GM18870 (cell line): ENCODE measurements around the gene CBFA2T2.
A peak's percentile ranks its signal among the peaks of the same experiment; 100 is the strongest.

Experiments
- ATAC-seq: cut with Tn5 transposase; IDR thresholded peaks from one replicate; pipeline ENCODE4 v1.9.1; 2021; ENCODE audit warnings: moderate library complexity; ENCODE audit not compliant: unreplicated experiment

Gene CBFA2T2

DNA sequence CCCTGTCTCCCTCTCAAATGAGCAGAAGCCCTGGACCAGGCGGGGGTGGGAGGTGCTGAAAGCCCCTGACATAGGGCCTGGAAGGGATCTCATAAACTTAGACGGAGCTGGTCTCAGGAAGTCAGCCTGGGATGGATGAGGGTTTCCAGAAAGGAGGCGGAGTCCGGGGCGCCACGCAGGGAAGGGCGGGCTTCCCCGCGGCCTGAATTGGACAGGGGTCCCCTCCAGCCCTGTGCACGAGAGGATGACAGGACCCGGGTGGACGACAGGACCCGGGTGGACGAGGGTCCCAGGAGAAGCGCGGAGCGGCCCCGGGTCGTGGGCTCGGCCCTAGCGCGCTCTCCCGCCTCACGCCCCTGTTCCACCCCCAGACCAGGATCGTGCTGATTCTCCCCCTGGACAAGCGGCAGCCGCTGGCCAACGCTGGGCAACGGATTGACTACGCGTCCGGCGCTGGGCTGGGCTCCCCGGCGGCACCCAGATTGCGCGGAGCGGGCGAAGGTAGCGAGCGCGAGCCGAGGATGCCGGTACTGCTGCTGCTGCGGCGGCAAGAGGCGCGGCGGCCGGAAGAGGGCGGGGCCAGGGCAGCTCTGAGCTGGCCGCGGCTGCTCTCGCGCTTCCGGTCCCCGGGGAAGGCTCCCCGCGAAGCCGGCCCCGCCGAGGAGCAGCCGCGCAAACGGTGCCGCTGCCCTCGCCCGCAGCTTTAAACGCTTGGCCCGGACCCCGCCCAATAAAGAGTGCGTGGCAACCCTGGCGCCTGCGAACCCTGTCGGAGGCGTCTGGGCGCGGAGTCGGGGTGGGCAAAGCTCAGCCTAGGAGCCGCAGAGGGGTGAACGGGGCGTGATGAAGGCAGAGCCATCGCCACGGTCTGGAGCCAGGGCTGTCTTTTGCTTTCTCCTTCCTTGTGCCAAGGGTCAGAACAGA lies 173.5 kb downstream of the CBFA2T2 start:
- ATAC-seq: no peak

DNA sequence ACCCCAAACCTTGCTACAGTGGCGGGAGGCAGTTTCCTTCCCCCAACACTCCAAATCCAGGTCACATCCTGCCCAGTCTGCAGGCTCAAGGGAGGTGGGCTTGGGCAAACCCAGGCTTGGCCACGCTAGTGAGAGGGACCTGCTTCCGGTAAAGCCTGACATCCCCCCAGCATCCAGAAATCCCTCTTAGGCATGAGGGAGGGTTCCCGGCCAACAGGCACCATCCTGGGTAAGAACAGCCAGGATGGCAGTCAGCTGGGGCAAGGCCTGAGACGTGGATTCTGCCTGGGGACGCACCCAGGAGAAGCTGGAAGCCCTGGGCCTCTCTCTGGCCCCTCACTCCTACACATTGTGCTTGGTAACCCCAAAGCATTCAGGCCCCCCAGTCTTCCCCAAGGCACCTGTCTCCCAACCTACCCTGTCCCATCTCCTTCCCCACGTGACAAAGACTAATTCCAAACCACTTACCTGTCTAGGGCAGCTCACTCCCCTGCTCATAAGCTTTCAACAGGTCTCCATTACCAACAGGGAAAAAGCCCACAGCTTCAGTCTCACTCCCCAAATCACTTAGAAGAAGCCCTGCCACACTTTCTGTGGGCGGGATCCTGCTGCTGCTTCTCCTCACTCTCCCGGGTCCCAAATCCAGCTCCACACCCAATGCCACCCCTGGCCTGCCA lies 174.3 kb downstream of the CBFA2T2 start:
- ATAC-seq: no peak

DNA sequence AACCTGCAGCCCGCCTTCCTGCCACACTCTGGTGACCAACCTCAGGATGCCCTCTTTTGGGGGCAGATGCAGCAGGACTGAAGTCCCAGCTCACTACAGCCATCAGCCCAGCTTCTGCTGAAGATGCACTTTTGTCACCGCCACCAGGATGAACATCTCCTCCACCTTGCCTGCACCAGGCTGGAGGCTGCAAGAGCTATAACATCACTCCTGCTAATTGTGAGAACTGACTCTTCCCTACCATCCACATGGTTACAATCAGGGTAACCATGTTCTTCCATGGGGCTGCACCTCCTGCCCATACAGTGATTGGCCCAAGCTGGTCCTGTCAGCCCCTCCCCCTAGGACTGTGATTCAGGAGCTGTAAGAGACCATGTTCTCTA lies 174.9 kb downstream of the CBFA2T2 start:
- ATAC-seq: no peak

DNA sequence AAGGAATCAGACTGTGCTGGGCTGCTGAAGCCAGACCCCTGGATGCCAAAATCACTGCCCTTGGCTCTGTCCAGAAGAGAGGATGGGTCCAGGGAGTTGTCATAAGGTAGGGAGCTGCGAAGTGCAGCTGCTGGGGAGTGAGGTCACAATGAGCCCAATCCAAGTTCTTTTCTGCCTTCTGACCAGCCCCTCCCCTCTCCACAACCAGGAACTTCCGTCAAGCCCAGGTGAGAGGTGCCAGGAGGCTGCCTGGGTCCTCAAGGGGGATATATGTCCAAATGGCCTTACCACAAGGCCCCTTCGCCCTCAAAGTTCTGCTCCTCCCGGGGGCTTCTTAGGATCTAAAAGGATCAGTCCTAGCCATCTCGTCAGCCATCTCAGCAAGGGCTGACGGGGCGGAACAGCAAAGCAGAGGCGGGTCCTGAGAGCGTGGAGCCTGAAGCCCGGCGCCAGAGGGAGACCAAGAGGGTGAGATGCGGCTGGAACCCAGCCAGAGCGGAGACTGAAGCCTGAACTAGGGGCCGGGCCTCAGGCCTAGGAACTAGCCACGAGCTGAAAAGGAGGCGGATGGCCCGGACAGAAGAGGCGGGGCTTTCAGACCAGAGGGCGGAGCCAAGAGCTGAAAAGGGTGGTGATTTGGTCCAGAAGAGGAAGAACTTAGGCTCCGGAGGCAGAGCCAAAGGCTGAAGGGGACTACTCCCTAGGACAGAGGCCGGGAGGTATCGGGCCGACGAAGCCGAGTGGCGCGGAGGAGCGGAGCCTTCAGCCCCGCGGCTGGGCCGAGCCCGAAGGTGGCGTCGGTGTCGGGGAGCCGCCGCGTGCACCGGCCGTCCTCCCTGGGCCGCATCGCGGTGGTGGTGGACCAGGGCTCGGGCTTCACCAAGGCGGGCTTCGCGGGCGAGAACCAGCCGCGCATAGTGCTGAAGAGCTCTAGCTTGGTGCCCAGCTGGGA lies 176.7 kb downstream of the CBFA2T2 start, which contains the start of gene ACTL10:
ACTL10 (plus strand) TSS at position 651 of the 952 bp plus-strand sequence. CDS start 555 bp downstream, outside the sequence.
- peak; percentile 74 for ATAC-seq

DNA sequence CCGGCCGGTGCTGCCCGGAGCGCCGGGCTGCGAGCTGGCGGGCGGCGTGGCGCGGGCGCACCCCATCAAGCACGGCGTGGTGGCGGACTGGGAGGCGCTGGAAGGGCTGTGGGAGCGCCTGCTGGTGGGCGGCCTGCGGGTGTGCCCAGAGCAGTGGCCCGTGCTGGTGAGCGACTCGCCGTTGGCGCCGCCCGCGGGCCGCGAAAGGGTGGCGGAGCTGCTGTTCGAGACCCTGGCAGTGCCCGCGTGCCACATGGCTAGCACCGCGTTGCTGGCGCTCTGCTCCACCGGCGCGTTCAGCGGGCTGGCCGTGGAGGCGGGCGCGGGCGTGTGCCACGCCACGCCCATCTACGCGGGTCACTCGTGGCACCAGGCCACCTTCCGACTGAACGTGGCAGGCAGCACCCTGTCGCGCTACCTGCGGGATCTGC lies 177.4 kb downstream of the CBFA2T2 start:
- no peak for ATAC-seq

DNA sequence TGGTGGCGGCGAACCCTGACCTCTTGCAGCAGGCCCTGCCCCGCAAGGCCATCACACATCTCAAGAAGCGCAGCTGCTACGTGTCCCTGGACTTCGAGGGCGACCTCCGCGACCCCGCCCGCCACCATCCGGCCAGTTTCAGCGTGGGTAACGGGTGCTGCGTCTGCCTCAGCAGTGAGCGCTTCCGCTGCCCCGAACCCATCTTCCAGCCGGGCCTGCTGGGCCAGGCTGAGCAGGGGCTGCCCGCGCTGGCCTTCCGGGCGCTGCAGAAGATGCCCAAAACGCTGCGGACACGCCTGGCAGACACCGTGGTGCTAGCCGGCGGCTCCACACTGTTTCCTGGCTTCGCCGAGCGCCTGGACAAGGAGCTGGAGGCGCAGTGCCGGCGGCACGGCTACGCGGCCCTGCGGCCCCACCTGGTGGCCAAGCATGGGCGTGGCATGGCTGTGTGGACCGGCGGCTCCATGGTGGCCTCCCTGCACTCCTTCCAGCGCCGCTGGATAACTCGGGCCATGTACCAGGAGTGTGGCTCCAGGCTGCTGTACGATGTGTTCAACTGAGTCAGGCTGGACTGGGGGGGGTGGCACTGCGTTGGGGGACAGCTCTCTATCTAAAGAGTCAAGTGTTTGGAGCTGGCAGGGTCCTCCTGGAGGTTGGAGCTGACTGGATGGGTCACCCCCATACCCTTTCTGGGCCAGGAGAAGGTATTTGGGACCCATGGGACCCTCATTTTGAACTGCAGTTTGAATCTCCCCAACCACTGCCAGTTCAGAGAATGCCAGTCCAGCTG lies 178.0 kb downstream of the CBFA2T2 start:
- ATAC-seq: no peak

DNA sequence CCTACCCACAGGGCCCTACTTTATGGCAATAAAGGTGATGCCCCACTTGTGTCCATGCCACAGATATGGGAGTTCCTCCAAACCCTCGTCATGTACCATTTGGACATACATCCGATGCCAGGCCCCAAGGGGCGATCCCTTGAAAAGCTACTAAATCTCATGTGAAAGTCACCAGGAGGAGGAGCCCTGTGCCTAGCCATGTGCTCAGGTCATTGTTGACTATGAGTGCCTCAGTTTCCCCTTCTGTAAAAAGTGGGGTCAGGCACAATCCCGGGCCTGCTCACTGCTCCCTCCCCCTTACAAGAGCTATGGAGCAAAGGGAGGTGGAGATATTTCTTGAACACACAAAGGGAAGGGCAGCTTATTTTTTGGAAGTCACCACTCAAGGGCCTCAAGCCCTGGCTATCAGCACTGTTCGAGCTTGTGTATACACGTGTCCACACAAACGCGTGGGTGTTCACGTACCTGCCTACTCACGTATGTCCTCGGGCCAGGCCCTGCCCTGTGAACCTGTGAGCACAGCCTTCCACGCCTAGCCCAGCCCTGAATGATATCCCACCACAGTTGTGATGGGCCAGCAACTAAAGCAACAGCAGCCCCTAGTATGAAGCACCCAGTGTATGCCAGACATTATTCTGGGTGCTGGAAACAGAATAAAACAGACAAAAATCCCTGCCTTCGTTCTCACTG lies 178.7 kb downstream of the CBFA2T2 start:
- ATAC-seq: no peak

DNA sequence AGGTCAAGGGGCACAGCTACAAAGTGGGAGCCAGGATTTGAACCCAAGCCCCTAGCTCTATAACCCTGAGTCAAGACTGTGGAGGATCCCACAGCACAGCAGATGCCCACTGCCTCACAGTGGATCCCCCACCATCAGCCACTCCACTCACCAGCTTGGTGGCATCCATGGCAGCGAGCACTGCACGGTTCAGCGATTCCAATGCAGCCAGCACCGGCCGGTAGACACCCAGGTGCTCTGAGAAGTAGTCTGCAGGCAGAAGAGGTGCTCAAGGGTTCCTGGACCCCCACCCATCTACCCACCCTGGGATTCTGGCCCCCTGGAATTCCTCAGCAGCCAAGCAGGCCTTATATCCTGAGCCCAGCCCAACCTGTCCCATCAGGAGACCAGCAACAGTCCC lies 179.3 kb downstream of the CBFA2T2 start:
- ATAC-seq: no peak

DNA sequence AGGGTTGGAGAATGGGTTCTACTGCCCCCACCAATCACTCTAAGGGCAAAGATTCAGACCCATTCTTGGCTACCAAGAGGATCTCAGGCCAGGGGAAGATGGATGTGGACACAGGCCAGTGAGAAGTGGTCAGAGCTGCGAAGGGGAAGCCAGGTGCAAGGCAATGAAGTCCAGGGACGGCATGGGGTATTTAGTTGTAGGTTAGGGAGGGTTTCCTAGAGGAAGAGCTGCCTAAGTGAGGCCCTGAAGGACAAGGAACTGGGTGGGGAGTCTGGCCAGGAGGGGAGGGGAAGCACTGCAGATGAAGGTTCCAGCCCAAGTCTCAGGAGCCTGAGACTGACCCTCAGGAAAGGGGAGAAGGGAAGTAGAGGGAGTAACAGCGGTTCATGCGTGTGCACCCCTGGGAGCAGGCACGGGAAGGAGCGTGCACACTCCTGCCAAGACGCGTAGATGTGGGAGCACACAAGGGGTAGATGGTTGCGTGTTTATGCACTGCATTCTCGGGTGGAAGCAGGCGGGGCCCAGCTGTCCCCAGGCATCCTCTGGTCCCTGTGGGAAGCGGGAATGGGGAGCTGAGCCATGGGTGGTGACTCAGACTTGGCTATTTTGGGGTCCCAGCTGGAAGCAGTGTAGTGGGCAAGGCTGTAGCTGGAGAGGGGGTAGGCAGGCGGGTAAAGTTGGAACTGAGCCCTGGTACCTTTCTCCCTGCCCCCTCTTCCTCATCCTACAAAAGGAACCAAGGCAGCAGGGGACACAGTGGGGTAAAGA lies 180.2 kb downstream of the CBFA2T2 start:
- no peak for ATAC-seq

DNA sequence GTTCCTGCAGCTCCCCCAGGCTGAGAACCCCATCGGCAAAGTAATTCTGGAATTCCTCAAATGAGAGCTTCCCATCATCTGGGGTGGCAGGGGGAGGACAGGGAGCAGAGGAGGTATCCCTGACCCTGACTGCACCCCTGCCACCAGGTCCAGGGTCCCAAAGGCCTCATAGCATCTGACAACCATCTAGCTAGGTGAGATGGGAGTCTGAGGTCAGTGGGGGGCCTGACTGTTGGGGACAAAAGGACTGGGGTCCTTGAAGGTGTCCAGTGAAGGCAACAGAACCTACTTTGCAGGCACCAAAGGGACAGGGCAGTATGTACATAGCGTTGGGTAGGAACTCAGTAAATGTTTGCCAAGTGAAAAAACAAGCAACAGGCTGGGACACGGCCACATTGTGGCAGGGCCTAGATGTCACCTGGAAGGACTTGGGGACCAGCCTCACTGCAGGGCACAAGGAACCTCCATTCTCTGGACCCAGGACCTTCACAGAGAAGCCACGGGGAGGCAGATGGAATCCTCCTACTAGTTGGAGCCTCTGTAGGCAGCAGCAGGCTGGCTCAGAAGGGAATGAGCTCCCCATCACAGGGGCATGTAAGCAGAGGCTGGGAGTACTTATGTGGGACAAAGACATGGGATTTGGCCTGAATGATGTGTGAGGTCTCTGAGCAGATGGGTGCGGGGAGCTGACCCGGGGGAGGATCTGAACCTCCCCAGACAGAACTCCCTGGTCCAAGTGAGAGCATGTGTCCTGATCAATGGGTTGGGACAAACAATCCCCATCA lies 181.0 kb downstream of the CBFA2T2 start:
- ATAC-seq: no peak

DNA sequence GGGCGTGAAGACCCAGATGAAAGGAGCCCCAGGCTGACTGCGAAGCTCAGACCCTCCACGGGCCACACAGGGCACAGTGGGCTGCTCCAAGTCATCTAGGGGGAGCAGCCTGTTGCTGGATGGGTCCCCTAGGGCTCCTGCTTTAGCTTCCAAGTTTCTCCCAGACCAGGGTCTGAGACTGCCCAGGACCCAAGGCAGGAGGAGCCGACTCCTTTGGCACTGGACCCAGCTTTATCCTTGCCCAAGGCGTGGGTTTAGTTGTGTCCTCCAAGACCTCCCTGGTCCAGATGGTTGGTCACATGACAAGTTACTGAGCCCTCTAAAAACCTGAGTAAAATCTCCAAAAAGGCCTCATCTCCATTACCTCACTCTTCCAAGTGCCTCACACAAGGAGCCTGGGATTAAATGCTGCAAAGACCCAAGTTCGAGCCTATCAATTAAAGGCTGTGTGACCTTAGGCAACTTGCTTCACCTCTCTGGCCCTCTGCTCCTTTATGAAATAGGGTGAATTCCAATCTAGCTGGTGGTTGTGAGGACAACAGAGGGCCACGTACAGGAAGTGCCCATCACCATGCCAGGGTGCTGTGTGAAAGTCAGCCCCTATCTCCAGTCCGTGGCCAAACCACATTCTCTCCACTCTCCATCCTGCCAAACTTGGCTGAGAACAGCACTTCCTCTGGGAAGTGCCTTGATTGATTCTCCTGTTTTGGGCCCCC lies 181.8 kb downstream of the CBFA2T2 start:
- ATAC-seq: no peak

DNA sequence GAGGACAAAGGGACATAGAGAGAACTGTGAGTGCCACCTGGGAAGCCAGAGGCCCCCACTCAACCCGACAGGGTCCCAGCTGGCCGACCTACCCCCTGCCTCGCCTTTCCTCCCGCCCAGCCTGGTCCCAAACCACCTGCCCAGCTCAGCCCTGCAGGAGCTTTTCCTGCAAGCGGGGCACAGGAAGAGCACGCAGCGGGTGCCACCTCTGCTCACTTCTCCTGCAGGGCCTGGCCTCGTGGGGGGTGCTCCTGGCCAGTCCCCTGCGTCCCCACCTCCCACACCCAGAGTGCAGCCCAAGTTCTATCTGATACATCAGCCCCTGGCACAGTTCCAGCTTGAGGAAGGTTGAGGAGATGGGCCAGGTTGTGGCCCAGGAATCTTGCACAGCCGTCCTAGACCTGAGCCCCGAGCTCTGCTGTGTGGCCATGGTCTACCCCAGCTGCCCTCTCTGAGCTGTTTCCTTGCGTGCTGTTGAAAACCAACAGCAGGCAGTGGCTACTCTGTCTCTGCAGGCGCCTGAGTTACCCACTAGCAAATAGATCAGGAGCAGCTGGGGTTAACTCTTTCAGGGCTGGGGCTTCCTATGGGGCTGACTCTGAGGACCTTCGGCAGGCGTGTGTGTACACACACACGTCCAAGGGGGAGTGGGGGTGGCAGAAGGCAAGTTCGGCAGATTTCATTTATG lies 182.7 kb downstream of the CBFA2T2 start:
- ATAC-seq: no peak

DNA sequence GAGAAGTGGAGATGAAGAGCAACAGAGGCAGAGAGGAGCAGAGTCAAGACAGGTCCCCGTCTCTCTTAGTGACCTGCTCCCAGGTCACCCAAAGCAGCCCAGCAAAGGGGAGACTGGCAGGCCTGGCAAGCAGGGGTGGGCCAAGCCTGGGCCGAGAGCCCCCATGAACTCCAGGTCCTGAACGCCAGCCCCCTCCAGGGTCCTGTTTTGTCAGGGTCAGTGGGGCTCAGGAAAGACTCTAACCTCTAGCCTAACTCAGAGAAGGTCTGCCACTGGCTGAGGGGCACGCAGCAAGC lies 183.2 kb downstream of the CBFA2T2 start:
- ATAC-seq: no peak

DNA sequence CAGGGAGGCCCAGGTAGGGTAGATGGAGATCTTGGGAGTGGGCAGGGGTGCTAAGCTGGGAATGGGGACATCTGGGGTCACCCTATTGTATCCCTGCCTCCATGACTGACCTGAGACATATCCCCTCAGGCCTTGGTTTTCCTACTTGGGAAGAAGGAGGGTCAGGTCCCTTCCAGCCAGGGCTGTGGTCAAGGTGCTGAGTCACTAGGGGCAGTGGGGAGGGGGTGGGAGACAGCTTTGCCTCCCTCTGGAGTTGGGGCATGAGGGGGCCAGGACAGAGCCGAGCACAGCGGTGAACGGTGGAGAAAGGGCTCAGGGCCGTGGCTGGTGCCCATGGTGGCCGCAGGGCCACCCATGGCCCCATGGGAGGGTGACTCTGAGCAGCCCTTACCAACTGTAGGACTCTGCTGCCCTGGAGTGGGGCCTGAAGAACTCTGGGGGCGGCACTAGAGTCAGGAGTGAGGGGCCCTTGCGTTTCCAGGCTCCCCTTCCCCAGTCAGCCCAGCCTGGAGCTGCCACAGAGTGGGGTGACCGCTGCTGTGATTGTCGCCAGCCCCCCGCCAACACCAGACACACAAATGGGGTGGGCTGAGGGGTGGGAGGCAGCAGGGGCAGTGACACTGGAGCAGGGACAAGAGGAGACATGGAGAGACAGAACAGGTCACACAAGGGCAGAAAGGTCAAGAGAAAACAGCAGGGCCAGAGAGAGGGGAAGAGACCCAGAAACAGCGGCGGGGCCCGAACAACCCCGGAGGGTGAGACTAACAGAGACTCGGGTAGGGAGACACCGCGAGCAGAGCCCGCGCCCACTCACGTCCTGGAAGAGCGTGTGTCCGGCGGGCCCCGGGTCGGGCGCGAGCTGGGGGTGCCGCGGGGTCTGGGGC lies 183.8 kb downstream of the CBFA2T2 start:
- no peak for ATAC-seq

DNA sequence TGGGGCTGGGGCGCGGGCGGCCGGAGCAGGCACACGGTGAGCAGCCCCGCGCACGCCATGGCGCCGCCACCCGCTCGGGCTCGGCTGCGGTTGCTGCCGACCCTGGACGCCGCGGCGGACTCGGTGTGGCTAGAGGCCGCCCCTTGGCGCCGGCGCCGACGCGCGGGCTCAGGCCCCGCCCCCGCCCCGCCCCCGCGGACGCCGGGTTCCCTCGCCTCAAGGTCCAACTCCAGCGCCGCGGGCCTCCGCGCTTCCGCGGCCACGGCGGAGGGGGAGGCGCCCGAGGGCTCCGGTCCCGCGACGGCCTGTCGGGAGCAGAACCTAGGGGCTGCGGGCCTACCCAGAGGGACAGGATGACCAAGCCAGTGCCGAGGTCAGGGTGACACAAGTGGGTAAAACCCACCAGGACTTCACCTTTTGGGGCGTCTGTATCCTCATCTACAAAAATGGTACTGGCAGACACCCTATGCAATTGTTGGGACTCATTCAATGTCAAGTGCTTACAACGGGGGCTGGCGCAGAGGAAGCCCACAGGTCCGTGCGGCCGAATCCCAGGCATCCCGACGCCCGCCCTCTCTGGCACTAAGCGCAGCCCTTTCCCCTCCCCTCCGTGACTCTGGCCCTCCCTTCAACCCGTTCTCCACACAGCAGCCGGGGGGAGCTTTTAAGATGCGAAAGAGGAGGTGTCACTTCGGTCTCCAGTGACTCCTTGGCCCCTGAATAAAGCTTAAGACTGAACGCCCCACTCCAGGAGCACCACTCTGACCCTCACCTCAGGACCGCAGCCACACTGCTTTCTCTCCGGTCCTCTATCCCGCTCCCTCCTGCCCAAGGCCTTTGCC lies 184.6 kb downstream of the CBFA2T2 start, which contains the start of gene NECAB3:
NECAB3 (minus strand) TSS at position 135 of the 842 bp plus-strand sequence; CDS start at position 59, 76 bp downstream.
- no peak for ATAC-seq
